Measurements from ENCODE around the gene FMN1.

FMN1 gene

DNA sequence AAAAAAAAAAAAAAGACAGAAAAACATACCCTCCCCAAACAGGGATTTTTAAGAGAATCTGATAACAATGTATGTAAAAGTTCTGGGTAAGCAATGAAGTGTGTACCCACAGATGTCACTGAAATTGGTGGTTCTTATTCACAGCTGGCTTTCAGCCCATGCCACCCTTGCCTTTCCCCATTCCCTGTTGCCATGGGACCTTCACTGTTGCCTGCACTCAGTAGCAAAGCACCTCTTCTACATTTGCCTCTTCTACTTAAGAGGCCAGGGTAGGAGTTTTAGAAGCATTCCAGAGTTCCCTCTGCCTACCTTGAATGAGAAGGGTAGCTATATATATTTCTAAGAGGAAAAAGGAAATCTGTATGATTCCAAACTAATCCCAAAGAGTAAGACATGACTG lies 57.4 kb downstream of the FMN1 start:
- no peak for TF ChIP-seq GATA2 (IDR thresholded peaks at IDR 0.05; ENCODE audit: low read depth, low read length)
- TF ChIP-seq GATA3 (IDR thresholded peaks at IDR 0.05; ENCODE audit: low read depth, low read length) = no peak

DNA sequence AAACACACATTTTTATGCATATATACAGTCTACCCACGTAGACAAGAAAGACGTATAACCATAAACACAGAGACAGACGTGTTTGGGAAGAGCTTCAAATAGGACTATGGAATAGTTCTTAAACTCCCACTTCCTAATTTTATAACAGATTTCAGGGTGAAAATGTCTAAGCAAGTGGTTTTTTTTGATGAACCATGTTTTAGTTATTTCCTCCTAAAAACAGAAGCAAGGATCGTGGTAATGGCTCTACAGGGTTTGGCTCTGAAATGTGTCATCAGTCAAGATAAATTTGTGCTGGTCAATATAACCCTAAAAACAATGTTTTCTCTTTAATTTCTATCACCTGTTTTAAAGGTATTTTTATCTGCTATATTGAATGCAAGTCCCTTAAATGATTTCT lies 58.2 kb downstream of the FMN1 start:
- TF ChIP-seq GATA3 (IDR thresholded peaks at IDR 0.05; ENCODE audit: low read depth, low read length) = no peak

DNA sequence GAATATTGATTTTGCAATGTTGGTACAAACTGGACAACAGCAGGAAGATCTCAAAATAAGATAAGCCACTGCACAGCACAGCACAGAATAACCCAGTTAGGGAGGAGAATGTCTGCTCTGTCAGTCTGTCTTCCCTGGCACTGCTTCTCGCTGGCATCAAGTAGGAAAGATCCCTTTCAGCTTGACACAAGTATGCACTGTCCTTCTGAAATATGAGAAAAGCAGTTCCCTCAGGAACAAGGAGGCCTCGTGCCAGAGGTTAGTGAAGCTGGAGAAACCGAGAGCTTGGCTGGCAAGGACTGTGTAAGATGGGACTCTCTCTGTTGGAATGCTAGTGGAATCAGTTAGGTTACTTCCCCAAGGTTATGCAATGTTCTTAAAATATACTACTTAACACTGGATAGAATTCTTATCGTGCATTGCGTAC lies 59.1 kb downstream of the FMN1 start:
- peak; percentile 84 for TF ChIP-seq GATA2 (IDR thresholded peaks at IDR 0.05; ENCODE audit: low read depth, low read length)
- peak; percentile 77 for TF ChIP-seq GATA3 (IDR thresholded peaks at IDR 0.05; ENCODE audit: low read depth, low read length)

DNA sequence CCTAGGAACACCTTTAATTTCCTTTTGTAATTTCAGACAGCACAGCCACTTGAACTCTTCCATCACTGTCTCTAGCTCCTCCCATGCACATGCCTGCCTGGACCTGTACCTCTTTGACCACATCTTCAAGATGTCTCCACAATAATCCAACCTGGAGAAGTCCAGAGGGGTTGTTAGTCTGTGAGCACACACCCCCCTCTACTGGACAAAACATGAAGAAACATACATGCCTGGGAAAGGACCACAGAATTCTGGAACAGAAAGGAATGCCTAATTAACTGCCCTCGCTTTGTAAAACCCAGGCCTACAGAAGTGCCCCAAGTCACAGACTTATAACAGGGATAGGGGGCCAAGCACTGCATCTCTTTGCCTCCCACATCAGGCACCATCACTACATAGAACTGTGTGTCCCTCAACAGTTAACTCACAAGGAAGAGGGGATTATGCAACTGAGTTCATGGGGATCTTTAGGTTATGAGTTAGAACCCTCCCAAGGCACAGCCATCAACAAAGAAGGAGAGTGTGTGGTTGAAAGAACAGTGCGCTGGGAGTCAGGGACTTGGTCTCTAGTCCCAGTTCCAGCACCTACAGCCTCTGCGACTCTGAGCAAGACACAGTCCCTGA lies 61.7 kb downstream of the FMN1 start:
- TF ChIP-seq GATA2 (IDR thresholded peaks at IDR 0.05; ENCODE audit: low read depth, low read length) (no peak), GATA3 (IDR thresholded peaks at IDR 0.05; ENCODE audit: low read depth, low read length) (no peak)

DNA sequence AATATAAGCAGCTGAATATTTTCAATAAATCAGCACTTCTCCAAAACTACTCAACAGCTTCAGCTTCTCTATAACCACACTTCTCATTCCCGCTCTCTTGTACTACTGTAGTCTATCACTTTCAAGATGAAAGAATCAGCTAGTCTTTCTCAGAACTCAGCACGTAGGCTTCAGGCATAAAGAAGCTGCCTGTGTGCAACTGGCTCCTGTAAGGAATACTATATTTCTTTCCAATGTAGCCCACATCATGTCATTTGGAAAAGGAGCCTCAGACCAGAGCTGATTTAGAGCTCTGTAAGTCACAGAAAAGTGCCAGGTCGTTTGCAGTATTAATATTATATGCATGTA lies 62.3 kb downstream of the FMN1 start:
- TF ChIP-seq GATA2 (IDR thresholded peaks at IDR 0.05; ENCODE audit: low read depth, low read length) (no peak), GATA3 (IDR thresholded peaks at IDR 0.05; ENCODE audit: low read depth, low read length) (no peak)

DNA sequence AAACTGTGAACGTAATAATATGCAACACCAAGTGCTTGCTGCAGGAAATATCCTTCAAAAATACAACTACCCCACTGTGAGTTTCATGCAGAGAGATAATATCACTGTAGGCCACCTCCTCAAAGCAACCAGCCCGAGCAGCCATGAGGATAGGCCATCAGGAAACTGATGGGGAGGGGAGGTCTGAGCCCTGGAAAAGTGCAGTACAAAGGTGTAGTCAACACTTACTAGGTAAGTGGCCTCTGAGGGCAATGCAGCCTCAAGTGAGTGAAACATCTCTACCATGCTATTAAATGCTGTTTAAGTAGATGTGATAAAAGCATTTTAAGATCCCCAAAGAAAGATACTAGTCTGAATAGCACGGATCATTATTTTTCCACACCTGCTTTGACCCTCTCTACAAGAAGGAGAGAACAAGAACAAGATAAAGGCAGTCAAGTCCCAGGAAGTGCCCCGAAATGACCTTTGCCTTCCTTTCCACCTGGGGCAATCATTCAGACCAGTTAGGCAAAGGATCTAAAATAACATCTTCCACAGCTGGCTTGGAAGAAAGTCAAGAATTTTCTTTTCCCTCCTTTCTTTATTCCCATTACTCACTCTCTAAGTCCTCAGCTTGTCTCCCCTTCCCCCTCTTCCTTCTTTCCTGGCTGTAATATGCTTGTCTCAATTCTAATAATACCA lies 62.8 kb downstream of the FMN1 start:
- TF ChIP-seq GATA2 (IDR thresholded peaks at IDR 0.05; ENCODE audit: low read depth, low read length) = no peak
- no peak for TF ChIP-seq GATA3 (IDR thresholded peaks at IDR 0.05; ENCODE audit: low read depth, low read length)

DNA sequence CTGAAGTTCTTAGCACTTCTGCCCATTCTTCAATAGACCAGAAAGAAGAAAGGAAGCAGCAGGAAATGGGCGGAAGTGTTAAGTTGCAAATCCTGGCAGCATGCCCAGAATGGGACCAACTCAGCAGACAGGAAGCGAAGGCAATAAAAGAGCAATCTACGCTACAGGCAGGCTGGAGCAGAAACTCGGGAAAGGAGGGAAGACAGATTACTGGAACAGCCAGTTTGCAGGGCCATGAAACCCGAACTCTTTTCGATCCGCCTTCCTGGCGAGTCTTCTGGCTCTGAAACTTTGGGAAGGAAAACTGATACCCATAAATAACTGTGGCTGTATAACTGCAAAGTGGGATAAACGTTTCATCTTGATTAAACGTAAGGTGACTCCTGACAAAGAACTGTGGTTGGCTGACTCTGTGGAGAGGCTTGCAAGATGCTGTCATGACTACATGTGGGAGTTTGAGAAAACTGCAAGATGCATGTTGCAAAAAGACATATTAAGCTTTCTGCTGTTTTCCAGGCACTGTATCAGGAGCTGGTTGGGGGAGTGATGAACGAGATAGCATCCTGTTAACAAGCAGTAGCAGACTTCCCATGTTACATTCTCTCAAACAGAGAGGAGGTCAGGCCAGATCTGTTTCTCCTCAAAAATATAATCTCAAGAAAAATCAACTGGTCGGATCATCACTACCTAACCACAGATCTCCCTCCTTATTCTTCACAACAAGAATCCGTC lies 67.8 kb downstream of the FMN1 start:
- TF ChIP-seq GATA2 (IDR thresholded peaks at IDR 0.05; ENCODE audit: low read depth, low read length) = no peak
- no peak for TF ChIP-seq GATA3 (IDR thresholded peaks at IDR 0.05; ENCODE audit: low read depth, low read length)

DNA sequence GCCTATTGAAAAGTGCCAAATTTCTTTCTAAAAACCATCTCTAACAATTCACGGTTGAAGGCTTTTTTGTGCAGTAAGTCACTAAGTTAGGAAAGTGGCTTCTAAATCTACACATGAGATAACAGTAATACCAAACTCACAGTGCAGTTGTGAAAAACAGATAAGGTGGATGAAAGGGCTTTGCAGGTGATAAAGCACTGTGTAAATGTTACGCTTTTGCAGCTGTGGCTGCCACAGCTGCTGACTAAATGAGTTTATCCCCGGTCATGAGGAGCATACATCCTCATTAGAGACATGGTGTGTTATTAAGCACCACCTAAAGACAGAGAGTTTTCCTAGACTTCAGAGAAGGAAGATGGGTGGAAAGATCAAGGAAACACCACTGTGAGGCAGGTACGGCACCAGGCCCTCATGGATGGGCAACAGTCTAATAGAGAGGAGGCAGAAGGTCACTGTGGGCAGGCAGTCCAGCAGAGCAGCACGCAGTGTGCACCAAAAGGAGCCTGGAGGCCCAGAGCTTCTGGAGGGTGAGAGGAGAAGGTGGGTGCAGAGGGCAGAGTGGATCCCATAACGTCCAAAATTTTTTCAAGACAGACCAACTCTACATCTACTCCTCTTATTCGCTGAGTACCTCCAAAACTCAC lies 68.5 kb downstream of the FMN1 start:
- no peak for TF ChIP-seq GATA2 (IDR thresholded peaks at IDR 0.05; ENCODE audit: low read depth, low read length)
- no peak for TF ChIP-seq GATA3 (IDR thresholded peaks at IDR 0.05; ENCODE audit: low read depth, low read length)

DNA sequence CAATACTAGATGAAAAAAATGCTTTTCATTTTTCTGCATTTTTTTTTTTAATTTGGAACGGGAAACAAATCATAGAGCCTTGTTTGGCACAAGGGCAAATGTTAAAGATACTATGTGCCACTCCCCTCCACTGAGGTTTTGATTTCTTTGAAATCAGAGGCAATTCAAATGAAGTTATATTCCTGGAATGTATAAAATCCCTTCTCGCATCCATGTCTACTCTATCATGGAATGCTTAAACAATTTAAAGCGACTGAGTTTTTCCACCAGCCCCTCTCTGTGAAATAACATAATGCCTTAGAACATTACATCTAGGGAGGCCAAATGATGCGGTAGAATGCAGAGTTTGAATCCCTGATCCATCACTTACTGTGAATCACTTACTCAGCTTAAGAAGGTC lies 69.7 kb downstream of the FMN1 start:
- no peak for TF ChIP-seq GATA2 (IDR thresholded peaks at IDR 0.05; ENCODE audit: low read depth, low read length)
- no peak for TF ChIP-seq GATA3 (IDR thresholded peaks at IDR 0.05; ENCODE audit: low read depth, low read length)

DNA sequence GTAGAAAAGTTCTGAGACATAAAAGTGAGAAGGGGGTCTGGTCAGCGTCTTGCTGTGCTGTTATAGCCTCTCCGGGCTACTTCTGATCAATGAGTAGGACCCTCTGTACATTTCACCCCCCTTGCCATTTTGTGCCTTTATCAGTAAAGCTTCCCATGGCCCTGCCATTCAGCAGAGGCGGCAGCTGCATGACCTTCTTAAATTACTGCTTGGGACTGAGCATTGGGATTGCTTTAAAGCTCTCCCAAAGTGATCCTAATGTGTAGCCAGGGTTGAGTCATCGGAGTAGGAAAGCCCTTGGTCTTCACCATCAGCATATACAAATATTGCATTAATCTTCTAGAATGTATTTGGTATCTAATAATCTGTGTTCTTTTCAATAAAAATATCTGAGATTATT lies 70.2 kb downstream of the FMN1 start:
- TF ChIP-seq GATA3 (IDR thresholded peaks at IDR 0.05; ENCODE audit: low read depth, low read length) (no peak), GATA2 (IDR thresholded peaks at IDR 0.05; ENCODE audit: low read depth, low read length) (no peak)

DNA sequence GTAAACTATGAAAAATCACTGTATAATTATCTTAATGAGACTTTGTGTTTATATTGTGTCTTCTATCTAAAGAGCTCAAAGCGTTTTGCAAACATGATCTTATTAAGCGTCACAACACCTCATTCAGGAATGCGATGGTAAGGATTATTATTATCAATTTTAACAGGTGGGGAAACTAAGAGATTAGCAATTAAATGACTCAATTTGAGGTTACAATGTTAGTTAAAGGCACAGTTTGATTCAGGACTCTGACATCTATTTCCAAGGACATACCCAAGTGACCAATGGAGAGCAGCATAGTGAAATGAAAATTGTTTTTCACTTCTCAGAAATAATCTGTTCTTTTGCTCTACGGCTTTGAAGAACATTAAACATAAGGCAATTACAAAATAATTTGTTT lies 74.6 kb downstream of the FMN1 start:
- TF ChIP-seq GATA2 (IDR thresholded peaks at IDR 0.05; ENCODE audit: low read depth, low read length) = no peak
- no peak for TF ChIP-seq GATA3 (IDR thresholded peaks at IDR 0.05; ENCODE audit: low read depth, low read length)

DNA sequence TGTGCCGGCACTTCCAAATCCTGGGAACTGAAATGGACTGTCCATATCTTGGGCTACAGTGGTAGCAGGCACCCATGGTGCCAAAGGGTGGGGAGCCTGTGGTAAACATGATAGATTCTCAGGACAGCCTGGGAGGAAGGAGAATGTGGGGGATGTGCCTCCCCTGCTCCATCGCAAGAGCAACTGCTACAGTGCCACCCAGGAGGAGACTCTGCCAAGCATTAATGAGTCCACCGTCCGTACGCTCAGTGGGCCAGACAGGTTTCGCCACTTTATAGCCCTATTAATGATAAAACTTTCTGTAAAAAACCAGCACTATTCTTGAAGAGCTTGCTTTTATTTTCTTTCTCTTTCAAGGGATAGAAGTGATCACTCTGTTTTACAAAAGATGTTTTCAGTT lies 75.2 kb downstream of the FMN1 start:
- TF ChIP-seq GATA3 (IDR thresholded peaks at IDR 0.05; ENCODE audit: low read depth, low read length) (no peak), GATA2 (IDR thresholded peaks at IDR 0.05; ENCODE audit: low read depth, low read length) (no peak)

DNA sequence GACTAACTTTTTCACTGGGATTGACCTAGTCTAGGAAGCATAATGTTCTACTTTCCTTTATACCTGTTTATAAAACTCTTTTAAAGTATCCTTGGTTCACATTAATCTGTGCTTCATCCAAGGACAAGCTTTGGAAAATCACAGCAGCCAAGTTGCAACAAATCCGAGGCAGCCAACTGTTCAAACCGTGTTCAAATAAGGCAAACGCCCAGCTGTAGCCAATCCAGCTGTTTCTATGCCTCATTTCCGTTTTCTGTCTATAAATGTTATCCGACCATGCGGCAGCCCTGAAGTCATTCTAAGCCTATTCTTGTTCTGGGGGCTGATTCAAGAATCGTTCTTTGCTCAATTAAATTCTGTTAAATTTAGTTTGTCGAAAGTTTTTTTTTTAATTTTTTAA lies 78.3 kb downstream of the FMN1 start:
- TF ChIP-seq GATA3 (IDR thresholded peaks at IDR 0.05; ENCODE audit: low read depth, low read length) = no peak
- no peak for TF ChIP-seq GATA2 (IDR thresholded peaks at IDR 0.05; ENCODE audit: low read depth, low read length)

DNA sequence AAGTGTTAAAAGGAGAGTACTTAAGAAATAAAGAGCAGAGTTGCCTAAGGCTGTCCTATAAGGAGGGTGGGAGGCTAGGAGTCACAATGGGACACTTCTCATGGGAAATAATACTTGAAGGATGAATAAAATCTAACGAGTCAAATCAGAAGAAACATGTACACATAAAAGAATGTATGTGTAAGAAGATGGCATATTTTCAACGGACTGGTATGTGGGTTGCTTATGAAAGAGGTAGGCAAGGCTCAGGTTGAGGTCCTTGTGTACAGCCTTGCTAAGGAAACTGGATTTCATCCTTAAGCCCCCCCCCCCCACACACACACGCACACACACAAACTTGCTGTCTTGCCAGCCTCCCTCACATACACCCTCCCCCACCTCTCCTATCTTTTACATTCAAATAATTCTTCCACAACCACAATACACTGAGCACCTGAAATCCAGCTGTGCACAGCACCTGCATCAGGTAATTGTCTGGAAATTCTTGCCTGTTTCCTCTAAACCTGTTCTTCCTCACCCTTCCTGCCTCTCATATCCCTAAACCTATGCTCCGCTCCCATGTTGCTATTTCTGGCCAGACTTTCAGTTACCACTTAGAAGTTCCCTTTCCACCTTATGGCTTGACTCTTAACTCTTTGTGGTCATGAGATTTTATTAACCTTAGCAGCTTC lies 79.2 kb downstream of the FMN1 start:
- no peak for TF ChIP-seq GATA2 (IDR thresholded peaks at IDR 0.05; ENCODE audit: low read depth, low read length)
- no peak for TF ChIP-seq GATA3 (IDR thresholded peaks at IDR 0.05; ENCODE audit: low read depth, low read length)

Data from SH-SY5Y (cell line).